Suppressor macrophage treated with lipopolysaccharide for 1 hour (primary cell): ENCODE results near the gene ARHGAP6.

ENCODE experiments used
- DNase-seq, 3 donors: peaks; one replicate each; pipeline ENCODE4 v3.0.0-alpha.2; 2020 to 2022

Gene ARHGAP6, protein sequence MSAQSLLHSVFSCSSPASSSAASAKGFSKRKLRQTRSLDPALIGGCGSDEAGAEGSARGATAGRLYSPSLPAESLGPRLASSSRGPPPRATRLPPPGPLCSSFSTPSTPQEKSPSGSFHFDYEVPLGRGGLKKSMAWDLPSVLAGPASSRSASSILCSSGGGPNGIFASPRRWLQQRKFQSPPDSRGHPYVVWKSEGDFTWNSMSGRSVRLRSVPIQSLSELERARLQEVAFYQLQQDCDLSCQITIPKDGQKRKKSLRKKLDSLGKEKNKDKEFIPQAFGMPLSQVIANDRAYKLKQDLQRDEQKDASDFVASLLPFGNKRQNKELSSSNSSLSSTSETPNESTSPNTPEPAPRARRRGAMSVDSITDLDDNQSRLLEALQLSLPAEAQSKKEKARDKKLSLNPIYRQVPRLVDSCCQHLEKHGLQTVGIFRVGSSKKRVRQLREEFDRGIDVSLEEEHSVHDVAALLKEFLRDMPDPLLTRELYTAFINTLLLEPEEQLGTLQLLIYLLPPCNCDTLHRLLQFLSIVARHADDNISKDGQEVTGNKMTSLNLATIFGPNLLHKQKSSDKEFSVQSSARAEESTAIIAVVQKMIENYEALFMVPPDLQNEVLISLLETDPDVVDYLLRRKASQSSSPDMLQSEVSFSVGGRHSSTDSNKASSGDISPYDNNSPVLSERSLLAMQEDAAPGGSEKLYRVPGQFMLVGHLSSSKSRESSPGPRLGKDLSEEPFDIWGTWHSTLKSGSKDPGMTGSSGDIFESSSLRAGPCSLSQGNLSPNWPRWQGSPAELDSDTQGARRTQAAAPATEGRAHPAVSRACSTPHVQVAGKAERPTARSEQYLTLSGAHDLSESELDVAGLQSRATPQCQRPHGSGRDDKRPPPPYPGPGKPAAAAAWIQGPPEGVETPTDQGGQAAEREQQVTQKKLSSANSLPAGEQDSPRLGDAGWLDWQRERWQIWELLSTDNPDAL (N-terminal part only)

DNA sequence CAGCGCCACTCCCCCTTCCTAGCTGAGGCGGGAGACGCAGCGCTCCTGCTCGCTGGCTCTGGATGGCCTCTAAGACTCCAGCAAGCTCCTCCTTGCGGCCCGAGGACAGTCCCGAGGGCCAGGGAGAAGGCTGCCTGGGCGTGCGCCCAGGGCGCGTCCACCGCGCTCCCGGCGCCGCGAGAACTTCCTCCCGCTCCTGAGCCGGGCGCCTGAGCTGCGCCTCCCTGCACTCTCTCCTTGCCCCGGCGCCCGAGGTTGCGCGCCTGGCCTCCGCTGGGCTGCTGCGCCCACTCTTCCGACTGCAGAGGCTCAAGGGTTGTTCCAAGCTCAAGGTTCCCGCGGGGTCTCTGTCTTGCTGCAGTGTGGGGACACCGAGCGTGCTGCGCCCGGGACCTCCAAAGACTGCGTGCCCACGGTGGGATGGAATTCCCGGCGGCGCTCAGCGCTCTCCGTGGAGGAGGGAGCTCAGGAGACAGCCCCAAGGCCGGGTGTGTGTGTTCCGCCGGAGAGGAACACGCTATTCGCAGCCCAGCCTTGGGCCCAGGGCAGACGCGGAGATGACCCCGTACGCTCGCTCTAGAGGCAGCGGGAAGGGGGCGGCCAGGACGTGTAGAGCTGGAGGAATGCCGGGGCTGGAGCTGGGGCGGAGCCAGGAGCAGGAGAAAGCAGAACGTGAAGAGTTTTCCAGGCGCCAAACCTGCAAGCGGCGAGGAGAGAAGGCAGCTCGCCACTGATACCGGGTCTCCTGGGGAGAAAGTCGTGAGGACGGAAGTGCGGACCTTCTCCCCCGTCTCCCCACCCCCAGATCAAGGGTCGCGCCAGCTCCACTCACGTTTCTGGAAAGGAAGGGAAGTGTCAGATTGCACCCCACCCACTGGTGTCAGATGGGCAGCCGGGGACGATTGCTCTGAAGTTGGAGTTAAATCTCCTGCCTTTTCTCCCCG, at the start of gene ARHGAP6:
ARHGAP6 (minus strand) TSS at position 753 of the 944 bp plus-strand sequence. CDS start 1,092 bp downstream, outside the sequence.
- DNase-seq = no peak

DNA sequence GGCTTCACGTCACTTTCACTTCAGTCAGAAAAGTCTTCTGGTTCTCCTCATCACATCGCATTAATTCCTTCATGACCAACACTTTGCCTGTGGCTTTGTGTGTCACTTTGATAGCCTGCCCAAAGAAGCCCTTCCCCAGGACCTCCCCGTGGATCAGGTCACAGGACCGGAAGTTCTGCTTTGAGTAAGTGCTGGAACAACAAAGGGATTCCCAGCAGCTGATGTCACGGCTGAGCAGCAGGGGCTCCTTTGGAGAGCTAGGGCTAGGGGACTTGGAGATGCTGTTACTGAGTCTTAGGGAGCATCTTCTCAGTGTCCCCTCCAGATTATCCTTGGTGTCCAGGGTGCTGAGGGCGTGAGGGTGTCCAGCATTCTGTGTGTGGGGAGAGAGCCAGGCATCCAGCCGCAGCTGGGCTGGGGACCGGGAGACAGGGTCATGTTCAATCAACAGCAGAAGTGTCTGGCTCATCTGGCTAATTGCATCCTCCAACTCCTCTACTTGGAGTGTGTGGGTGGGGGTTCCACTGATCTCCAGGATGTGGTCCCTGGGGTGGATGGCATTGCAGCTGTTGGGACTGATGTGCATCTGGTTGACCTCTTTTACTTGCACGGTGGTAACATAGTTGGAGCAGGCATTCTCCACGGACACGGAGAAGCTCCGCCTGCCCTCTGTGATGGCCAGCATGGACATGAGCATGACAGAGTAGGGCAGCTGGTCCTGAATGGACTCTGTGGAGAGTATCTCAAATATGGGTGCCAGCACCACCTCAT, 39.2 kb upstream of the ARHGAP6 start:
- DNase-seq = no peak

DNA sequence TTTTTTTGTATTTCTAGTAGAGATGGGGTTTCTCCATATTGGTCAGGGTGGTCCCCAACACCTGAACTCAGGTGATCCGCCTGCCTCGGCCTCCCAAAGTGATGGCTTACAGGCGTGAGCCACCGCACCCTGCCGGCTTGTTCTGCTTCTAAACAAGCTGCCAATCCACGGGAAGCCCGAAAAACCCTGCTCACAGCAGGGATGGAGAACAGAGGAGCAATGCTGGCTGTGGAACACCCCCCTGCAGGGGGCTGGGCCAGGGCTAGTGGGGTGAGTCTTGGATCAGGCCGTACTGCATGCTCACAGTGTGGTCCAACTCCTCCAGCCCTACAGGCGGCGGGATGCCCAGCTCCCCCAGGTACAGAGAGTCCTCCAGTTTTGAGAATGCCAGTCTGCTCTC, 38.1 kb upstream of the ARHGAP6 start:
- DNase-seq = no peak

DNA sequence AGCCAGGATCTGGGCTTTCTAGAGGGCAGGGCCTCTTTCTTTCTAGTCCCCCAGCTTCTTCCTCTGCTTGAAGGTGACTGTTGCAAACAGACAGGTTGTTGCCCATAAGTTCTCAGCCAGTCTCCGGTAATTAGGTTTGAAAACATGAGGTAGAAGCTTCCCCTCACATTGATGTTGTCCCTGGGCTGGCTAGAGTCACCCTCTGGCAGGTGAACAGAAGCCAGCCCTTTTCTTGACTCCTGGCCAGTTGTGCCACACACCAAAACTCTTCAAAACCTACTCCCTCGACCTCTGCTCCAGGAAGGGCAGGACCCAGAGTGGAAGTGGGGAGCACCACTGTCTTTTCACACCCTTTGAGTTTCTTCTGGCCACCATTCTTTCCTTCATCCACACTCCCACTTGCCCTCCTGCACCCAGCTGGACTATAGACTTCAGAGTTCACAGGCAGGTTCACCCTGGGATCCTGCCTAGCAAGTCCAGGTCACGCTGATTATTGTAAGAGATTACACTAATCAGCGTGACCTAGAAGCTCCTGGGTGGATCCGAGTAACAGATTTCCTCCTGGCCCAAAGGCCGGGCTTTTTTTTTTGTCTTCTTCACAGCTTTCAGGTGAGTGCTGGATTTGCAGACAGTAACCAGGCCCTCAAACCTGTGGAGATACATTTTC, 37.4 kb upstream of the ARHGAP6 start:
- DNase-seq = no peak

DNA sequence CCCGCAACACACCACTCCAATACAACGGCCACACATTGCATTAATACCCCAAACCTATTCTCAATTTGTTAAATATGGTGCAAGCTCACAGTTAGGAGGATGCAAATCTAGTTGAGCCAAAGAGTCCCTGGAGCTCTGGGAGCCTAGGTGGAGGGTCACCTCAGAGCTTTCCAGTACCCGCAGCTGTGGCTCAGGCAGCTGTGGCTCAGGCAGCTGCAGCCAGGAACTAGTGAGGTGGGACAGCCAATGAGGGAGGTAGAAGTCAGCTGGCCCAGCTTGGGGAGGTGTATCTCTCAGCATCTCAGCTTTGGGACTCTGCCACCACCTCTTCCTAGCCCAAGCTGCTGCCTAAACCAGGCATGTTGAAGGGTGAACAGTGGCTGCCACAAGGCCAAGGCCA, 36.7 kb upstream of the ARHGAP6 start:
- no peak for DNase-seq

DNA sequence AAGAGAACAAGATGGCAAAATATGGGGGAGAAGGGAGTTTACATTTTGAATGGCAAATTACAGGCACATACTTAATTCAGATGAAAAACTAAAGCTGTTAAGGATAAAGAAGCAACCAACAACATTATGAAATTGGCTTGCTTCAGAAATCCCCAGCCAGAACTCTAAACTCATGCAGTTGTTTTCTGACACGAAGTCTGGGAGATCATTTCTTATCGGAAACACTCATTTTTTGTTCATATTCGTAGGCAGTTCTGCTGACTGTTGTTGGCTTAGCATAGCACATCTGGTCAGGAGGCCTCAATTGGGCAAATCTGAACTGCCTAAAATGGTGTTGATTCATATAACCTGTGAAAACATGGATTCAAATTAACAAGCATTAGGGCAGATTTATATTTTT, 33.0 kb upstream of the ARHGAP6 start:
- DNase-seq = no peak

DNA sequence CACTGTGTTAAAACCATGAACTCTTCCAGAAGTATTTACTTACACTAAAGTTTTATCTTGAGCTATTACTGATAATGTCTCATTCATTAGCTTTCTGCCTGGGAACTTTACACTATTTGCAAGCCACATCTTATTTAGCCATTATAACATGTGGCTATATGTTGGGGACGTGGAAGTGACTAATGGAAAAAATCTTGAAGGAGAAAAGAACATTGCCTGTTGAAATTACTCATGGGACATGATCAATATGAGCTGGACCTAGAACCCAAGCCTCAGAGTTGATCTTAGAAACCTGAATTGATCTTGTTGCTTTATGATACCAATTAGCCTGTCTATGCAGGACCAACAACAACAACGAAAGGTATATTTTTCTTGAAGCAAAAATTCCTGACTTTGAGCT, 22.5 kb upstream of the ARHGAP6 start:
- no peak for DNase-seq

DNA sequence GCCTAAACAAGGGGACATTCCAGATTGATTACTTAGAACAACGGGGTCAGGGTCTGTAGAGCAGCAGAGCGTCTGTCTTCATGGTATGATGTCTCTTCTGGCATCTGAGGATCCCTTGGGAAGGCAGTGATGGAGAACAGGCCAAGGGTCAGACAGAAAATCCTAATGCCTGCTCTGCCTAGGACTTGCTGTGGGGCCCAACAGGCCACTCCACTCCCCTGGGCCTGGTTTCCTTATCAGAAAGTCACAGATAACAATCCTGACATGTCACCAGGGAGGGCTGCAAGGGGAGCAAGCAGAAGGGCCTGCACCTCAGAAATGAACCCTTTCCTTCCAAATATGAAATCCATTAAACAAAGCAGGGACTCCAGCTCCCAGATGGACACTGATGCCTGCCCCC, 21.4 kb upstream of the ARHGAP6 start:
- no peak for DNase-seq

DNA sequence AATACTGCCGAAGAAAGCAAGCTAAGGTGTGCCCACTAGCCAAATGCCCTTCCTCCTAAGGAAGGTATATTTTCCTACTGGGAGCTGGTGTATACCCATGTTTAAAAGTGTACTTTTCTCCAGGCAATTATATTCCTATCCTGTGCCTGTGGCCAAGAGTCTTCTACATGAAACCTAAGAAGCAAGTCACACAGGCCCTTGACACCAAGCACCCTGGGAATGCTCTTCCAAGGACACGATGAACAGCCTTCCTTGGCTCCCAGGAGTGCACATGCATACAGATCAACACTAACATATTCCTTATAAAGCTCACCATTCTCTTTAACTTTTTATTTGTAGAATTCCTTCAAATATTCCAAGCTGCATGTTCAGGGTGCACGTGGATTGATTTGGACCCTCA, 17.3 kb upstream of the ARHGAP6 start:
- DNase-seq = no peak

DNA sequence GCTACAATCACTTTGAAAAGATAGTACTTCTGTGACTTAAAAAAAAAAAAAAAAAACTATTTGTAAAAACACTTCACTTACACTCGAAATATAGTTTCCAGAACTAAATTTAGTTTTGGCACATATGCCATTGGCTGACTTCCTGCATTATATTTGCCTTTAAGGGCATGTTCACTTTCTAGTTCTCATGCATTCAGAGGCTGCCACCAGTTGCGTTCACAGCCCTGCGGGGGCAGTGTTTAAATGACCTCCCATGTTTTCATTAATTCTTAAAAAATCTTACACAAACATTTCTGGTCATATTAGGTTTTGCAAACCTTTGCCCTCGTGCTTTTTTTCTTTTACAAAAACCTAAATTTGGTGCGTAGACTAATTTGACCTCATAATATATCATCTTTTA, 12.4 kb upstream of the ARHGAP6 start:
- no peak for DNase-seq

DNA sequence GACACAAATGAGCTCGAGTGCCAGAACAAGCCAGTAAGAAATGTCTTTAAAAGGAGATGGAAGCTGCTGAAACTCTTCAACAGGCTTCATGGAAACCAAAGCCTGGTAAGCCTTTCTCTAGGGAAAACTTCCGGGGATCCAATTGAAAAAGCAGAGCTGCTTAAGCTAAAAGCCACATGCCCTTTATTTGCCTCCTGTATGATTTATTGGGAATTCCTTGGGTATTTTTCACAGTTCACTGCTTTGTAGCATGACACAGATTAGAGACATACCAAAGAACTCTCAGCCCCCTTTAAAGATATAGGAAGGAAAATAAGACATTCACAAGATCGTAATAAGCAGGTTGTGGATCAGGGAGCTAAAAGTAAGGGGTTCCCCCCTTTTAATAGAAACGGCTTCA, 6.5 kb upstream of the ARHGAP6 start:
- no peak for DNase-seq

DNA sequence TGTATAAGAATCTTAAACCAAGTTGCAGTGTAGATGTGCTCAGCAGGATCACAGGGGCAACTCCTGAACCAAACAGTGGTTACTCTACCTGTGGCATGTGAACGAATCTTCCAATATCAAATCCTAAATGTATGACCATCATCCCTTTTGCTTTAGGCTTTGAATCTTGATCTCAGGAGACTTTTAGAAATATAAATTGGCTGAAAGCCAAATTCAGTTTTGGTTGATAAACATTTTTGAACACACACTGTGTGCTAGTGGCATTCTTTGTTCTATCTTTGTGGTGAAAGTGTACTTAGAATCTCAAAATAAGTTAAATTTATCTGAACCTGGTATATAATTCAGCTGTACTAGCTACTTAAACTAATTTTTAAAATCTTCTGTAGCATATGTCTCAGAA, 4.6 kb upstream of the ARHGAP6 start:
- no peak for DNase-seq

DNA sequence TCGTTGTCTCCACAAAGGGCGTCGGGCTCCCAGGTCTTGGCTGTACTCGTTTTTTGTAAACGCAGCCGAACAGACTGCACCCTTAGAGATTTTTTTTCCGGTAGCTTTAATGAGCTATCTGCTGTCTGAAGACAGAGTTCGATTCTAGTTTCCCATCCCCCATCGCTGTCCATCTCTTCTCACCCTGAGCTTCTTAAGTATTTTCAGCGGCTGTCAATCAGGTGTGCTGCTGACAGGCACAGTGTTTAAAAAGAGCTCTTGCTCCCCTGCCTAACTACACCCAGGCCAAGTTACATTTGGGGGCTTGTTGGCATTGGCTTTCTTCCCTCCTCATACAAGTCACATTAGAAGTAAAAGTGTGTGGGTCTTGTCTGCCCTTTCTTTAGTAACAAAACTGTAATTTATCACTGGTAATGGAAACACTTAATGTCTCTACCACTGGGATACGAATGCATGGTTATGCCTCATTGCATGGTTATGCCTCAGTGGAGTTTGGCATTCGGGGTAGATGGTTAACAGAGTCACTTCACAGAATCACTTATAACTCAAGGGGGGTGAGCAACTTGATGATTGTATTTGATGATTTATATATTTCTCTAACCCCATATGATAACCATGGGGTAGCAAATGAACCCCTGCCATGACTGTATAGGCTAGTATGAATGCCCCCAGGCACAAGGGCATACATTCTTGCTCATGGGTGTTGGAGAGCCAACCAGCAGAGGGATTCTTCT, 1.4 kb upstream of the ARHGAP6 start:
- no peak for DNase-seq

DNA sequence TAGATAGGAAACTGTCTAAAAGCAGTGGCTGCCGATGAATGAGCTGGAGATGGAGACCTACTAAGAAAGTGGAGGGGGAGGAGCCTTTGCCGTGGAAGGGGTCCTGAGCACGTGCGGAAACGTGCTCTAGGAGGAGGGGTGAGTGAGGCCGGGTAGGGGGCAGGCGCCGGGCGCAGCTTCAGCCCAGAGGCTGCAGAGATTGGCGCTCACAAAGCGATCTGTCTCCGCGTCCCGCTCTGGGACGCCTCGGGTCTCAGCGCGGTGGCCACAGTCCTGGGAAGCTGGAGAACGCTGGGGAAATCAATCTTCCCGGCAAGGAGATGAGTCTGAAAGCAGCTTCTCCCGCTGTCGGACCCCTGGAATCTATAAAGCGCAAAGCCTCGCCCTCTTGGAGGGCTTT, 444 bp upstream of the ARHGAP6 start:
- no peak for DNase-seq

DNA sequence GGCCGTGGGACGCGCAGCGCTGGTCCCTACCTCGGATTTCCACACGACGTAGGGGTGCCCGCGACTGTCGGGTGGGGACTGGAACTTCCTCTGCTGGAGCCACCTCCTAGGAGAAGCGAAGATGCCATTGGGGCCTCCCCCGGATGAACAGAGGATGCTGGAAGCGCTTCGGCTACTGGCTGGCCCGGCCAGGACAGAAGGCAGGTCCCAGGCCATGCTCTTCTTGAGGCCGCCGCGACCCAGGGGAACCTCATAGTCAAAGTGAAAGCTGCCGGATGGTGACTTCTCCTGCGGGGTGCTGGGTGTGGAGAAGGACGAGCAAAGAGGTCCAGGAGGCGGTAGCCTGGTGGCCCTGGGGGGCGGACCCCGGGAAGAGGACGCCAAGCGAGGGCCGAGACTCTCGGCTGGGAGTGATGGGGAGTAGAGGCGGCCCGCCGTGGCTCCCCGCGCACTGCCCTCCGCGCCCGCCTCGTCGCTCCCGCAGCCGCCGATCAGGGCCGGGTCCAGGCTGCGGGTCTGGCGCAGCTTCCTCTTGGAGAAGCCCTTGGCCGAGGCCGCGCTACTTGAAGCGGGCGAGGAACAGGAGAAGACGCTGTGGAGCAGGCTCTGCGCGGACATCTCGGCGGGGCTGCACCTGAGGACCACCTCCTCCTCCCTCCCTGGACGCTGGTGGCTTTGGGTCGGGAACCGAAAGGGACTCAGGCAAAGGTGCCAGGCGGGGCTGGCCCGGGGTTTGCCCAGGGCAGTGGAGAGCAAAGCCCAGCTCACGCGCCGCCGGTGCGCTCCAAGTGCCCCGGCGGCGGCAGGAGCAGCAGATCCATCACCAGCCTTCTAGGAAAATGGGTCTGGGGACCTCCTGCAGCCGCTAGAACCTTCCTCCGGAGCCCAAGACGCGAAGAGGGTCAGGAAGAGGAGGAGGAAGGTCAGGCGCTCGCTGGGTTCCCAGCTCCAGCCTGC, 1.2 kb downstream of the ARHGAP6 start:
- DNase-seq = no peak

DNA sequence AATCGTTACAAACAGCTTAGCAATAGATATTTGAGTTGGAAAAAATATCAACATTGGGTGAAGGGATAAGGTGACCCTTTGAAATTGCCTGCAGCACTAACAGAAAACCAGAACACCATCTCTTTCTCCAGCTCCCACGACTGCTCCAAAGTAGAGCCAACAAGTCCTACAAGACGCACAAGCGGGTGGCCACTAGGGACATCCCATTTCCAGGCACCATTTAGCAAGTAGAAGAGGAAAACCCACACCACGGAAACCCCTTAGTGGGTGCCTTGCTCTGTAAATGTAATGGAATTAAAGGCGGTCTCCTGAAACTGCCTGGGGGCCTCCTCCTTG, 1.9 kb downstream of the ARHGAP6 start:
- DNase-seq = no peak

DNA sequence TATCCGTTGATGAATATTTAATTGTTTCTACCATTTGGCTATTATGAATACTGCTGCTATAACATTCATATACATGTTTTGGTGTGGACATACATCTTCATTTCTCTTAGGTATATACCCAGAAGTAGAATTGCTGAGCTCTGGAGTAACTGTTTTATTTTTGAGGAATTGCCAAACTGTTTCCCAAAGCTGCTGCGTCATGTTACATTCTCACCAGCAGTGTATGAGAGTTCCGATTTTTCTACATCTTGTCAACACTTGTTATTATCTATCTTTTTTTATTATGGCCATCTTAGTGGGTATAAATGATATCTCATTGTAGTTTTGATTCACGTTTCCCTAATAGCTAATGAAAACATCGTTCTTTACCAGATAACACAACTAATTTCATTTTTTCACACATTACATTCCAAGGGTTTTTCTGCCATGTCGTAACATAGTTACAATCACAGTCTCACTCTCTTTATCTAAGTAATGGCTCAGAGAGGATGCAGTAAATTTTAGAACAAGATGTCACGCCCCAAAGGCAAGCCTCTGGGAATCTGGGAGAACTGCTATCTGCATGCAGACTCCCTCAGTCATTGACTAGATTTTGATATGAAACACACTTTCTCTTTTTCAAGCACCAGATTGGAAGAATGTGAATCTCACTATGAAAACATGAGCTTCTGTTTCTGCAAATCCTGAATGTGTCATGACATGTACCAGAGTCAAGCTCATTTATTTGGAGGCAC, 10.3 kb downstream of the ARHGAP6 start:
- DNase-seq = no peak

DNA sequence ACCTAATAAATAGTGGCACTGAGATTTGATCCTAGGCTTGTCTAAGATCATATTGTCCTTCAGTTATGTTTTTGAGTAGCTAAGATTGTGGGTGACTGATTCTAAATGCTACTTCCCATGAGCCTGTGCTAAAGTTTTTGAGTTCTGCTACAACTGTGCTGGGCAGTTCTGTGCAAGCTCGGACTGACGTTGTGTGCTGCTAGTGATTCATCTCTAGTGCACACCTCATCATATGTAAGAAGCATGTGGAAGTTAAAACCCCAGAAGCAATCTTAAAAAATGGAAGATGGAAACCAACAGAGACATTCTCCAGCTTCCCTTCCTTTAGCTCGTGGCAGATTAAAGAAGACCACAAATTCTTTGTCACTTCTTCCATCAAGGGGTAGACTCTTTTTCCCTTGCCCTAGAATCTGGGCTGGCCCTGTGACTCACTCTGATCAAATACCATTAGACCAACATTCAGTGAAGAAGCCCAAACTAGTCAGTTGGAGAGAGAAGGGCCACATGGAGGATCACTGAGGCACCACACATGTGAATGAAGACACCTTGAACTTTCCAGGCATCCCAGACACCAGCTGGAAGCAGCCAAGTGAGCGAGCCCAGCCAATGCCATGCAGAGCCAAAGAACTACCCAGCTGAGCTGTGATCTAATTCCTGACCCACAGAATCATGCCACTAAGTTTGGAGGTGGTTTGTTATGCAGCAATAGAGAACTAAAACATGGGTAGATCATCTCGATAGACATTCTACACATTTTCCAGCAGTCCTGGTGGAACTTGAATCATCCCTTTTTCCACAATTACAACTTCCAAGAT, 16.8 kb downstream of the ARHGAP6 start:
- DNase-seq = no peak
